ENCODE data around the gene UBTD2.

The UBTD2 gene

DNA sequence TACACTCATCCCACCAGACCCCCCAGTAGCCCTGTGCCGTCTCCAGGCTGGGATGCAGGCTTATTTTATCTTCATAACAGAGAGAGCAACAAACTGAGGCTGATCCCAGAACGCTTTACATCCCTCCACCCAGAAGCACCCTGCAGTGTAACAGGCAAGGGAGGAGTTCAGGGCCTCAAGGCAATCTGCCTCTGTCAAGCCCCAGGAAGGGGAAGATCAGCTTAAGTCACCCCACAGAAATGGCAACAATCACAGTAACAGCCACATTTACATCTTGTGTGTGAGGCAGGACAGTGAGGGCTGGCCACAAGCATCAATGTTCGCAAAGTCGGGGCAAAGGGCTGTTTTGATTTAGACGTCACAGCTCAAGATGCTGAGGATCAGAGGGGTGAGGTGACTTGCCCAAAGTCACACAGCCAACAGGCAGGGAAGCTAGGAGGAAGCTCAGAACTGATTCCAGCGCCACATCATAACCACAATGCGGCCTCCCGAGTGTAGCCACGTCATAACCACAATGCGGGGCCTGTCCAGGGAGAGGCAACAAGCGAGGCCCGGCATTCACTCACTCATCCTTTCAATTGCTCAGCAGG is 109.9 kb downstream of the UBTD2 start:
- DNase-seq (ENCODE audit: extremely low read depth in 1 of 2, low read depth in 1 of 2) = peak; percentile 72 to 86

DNA sequence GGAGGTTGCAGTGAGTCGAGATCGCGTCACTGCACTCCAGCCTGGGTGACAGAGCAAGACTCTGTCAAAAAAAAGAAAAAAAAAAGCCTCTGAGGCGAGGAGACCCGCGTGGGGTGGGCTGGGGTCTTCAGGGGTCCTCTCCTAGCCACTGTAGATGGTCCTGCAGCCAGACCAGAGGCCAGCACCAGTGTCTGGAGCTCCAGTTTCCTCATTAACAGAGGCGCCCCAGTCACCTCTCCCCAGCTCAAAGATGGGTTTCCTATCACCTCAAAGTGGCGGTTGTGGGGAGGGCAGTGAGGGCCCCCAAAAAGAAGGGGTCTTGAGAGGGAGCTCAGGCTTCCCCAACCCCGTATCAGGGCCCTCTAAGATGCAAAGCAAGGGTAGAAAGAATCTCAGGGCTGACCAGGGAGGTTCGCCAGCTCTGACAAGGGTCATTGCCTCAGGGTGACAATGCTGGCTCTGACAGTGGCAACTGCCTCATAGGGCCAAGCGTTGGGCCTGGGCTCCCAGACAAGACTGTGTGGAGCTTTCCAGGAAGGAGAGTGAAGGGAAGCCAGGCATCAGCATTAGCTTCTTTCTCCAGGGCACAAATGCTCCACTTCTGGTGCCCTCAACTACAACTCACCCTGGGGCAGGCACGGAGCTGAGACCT is 110.5 kb downstream of the UBTD2 start:
- no peak for DNase-seq (ENCODE audit: extremely low read depth in 1 of 2, low read depth in 1 of 2)

DNA sequence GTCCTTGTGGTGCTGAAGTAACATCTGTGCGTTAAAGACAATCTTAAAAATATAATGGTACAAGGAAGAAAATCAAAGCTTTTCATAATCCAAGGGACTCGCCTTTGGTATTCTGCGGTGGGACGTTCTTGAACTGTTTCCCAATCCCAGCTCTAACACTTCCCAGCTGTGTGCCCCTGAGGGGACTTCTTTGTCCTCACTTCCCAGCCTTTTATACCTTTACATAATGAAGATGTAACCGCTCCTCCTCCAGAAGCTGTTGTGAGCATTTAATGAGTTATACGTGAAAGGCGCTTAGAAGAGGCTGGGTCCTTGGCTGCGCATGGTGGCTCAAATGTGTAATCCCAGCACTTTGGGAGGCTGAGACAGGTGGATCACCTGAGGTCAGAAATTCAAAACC is 112.4 kb downstream of the UBTD2 start:
- no peak for DNase-seq (ENCODE audit: extremely low read depth in 1 of 2, low read depth in 1 of 2)

DNA sequence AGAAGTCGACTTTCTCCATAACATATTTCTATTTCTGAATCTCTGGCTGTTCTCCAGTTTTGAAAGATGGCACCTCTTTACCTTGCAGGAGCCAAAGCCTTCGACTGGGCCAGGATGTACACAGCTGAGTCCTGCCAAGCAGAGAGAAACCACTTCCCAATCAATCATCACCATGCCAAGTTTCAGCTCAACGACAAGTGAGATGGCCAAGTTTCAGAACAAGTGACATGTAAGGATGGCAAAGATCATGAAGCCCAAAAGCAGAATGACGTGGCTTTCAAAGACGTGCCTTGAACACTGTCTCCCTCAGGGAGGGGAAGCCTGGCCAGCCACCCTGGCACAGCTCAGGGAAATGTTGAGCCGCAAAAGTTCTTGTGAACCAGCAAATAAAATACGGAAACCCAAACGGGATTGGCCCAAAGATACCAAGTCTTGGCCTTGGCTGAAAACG is 113.3 kb downstream of the UBTD2 start:
- no peak for DNase-seq (ENCODE audit: extremely low read depth in 1 of 2, low read depth in 1 of 2)

DNA sequence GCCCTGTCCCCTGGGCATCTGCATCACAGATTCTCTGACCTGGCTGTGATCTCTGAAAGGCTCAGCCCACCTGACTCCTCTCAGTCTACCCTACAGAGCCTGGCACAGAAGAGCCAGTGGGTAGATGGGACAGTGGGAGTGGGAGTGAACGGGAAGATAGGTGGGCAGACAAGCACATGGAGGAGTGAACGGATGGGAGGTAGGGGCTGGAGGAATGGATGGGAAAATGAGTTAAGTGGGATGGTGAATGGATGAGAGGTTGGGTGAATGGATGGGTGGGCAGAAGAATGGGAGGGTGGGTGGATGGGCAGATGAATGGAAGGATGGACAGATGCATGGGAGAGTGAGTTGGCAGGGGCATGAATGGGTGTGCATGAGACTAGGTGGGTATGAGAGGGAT is 114.3 kb downstream of the UBTD2 start:
- no peak for DNase-seq (ENCODE audit: extremely low read depth in 1 of 2, low read depth in 1 of 2)

DNA sequence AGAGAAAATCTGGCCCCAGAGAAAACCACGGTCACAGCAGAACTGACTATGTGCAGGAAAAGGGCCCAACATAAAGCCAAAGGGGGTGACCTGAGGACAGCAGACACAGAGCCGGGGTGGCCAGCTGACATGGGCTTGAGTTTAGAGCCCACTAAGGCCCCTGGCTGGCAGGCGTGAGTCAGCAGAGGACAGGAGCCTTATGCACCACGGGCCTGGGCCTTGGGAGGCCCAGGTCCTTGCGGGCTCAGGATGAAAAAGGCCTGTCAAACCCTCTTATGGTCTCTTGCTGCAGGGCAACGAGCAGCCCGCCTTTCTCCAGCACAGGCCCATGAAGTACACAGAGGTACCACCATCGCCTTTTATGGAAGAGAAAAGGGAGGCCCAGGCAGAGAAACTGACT is 115.3 kb downstream of the UBTD2 start:
- no peak for DNase-seq (ENCODE audit: extremely low read depth in 1 of 2, low read depth in 1 of 2)

DNA sequence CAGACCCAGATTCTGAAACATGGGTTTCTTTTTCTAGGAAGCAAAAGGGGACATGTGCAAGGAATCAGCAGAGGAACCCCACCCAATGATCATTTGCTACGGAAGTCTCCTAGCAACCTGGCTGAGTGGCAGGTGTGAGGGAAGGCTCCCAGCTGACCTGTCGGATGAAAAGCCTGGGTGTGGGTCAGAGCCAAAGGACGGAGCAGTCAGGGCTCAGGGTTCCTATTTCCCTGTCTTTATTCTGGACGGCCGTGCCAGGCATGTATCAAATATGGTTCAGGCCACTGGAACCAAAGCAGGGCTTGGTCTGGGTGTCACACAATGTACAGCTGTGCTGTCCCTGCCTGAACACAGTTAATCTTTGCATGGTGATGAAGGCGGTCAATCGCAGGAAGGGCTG is 115.7 kb downstream of the UBTD2 start:
- DNase-seq (ENCODE audit: extremely low read depth in 1 of 2, low read depth in 1 of 2) = no peak

DNA sequence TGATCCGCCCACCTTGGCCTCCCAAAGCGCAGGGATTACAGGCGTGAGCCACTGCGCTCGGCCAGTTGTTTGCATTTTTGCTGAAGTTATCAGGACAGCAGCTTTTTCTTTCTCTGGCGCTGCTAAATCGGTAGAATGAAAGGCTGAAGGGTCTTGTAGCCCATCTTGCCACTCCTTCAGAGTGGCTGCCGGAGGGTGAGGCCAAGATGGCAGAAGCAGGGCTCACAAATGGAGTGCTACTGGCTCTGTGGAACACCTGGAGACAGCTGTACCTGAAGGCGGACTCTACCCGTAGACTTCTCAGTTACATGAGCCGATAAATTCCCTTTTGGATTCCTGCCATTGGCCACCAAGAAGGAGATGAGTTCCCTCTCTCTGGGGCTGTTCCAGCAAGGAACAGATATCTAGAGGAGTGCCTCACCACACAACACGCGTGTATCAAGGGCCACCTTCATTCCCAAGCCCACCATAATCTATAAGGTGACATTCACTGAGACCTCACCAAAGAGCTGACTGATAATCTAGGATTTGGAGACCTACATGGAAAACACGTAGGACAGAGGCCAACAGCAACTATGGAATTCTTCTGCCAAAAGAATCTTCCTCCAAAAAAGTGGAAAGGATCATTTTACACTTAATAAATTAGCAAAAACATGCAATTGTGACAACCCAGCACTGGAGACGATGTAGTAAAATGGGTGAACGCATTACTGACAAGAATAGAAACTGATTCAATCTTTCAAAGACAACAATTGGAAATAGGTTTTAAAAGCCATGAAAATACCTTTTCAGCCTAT is 117.3 kb downstream of the UBTD2 start:
- no peak for DNase-seq (ENCODE audit: extremely low read depth in 1 of 2, low read depth in 1 of 2)

DNA sequence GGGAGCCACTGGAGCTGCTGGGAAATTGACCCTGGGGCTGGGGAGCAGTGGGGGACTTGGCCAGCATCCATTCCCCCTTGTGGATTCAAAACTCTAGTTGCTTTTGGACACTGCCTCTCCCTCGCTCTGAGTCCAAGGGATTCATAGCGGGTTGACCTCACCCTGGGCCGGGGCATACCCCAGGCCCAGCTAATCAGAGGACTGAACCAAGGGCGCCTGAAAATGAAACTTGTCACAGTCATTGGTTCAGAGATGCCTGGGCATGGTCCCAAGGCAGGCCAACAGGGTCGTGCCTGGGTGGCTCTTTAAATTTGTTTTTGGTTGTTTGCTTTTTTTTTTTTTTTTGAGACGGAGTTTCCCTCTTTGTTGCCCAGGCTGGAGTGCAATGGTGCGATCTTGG is 118.1 kb downstream of the UBTD2 start:
- DNase-seq (ENCODE audit: extremely low read depth in 1 of 2, low read depth in 1 of 2) = no peak

DNA sequence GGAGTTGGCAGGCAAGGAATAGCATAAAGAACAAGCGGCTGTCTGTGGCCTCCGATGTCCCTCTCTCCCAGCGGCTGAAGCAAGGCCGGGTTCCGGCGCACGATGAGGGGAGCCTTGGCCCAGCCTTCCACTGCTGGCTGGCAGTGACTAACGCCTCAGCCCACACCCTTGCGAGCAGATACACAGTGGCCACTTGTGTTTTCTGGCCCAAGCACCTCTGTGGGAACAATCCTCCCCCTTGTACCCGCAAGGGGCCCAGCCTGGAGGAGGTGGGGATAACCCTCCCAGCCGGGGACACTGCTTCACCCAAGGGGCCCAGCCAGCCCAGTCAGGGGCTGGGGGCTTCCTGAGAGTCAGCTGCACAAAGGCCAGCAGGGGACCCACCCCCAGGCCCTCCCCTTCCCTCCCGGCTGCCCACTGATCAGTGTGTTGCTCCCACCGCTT is 118.8 kb downstream of the UBTD2 start:
- no peak for DNase-seq (ENCODE audit: extremely low read depth in 1 of 2, low read depth in 1 of 2)

DNA sequence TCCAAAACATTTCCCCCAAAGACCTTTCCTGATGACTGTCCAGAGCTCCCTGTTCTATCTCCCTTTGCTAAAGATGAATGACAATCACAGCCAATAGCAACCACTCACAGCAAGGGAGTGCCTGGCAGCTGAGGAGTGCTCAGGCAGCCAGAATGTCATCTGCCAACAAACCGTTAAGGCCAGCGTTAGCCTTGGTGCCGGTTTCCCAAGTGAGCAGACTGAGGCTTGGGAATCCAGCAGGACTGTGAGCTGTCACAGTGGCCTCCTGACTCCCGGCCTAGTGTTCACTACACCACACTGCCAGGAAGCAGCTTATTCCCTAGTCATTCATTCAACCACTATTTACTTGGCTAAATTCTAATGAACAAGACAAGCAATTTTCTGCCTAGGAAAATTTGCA is 120.2 kb downstream of the UBTD2 start:
- DNase-seq (ENCODE audit: extremely low read depth in 1 of 2, low read depth in 1 of 2) = no peak

DNA sequence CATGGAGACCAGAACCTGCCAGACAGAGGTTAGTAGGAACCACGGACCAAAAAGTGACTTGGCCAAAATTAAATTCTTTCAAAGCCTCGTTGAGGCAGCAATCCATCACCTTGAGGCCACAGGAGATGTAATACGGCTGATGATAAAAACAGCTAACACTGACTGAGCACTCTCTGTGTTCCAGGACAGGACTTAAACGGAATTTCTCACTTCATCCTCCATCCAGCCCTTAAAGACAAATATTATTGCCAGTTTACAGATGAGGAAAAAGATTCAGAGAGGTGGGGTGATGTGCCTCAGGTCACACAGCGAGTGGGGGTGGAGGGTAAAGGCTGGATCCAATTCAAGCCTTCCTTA is 120.6 kb downstream of the UBTD2 start:
- no peak for DNase-seq (ENCODE audit: extremely low read depth in 1 of 2, low read depth in 1 of 2)

DNA sequence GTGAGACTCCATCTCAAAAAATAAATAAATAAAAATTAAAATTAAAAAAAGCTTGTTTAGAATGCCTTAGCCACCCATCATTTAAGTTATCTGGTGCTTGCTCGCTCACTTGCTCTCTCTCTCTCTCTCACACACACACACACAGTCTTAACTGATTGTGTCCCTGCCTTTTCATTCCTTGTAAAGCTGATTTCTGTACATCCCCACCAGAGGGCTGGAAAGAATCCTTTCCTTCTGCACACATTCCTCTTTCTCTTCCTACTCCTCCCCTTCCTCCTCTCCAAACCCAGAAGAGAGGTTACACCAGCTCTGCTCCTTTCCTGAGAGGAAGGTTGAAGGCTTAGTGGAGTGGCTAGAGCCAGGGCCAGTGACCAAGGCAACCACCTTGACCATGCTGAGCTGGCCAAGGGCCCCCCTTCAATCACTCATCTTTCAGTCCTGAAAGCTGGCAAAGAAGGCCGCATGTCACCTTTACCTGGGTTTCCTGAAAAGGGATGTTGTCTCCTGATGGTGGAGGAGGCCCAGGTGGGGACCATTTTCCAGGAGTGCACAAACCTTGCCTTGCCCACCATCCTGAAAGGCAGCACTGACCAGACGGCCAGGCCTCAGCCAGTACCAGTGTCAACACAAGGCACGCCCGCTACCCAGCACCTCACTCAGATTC is 121.1 kb downstream of the UBTD2 start:
- no peak for DNase-seq (ENCODE audit: extremely low read depth in 1 of 2, low read depth in 1 of 2)

DNA sequence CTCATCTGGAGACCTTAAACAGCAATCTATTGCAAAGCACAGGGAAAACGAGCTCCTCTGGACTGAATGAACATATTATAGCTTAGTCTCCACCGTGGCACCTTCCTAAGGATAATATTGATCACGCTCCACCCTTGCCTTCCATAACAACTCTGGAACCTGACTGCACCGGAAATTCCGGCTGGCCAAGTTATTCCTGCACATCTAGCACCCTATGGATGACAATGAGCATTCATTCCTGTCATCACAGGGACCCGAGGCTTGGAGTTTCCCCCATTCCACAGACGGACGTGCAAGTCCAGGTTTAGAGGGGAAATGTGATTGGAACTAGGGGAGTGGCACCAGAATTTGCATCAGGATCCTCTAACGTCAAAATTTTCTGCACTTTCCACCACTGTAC is 123.1 kb downstream of the UBTD2 start:
- DNase-seq (ENCODE audit: extremely low read depth in 1 of 2, low read depth in 1 of 2) = no peak

Measured in stimulated activated CD8-positive, alpha-beta memory T cell treated with anti-CD3 and anti-CD28 coated beads, Interleukin-7, amount 100 ng/mL, for 48 hours (primary cell).